ENCODE data around the gene TMEM171. TPM values are rescaled to one million over a fixed set of nuclear protein-coding genes. Genes with fewer than 3 reads are reported as not detected.

TMEM171 gene
- total RNA-seq, 1 experiment from 2014 or later = 5.4 TPM

- peaks cover 10 to 25% of the 10 kb centered on the region in 2 experiments for H3K4me1 ChIP-seq (ENCODE audit: control insufficient read depth in 1 of 2, insufficient read depth in 2 of 2, low read length in 2 of 2)
- no peaks in the 10 kb centered on the region for H4K20me1 ChIP-seq (ENCODE audit: insufficient read depth)
- H3K4me2 ChIP-seq (ENCODE audit: low read length) = peak overlapping the region; percentile 66
- ATAC-seq = peak; percentile 96
- H3K36me3 ChIP-seq (ENCODE audit: control insufficient read depth in 1 of 2, insufficient read depth in 2 of 2, low read length in 2 of 2) = no peaks in the 10 kb centered on the region
- no TSS peak for BruUV-seq (replicated peaks)
- H3K27ac ChIP-seq (ENCODE audit: low read depth, low read length) = no peak overlapping the region
- DNase-seq (ENCODE audit: low read depth, low spot score) = peak; percentile 59
- H2AFZ ChIP-seq (ENCODE audit: low read depth, low read length, poor library complexity, severe bottlenecking) = no peak overlapping the region
- H3K9me2 ChIP-seq (ENCODE audit: insufficient read depth) = no peaks in the 10 kb centered on the region
- RAD21 ChIA-PET (ENCODE audit: low non-redundant PET in 1 of 2, low total read pairs in 2 of 2, uncharacterized antibody in 2 of 2, unreplicated experiment in 2 of 2) = interaction anchor here in 1 of 2 experiments (0.6 kb wide), 1 partner anchor 382 kb away, joined by 3 read pairs; no protein-coding TSS in a partner anchor
- CTCF ChIA-PET = interaction anchor here (1.3 kb wide), 1 partner anchor 10 kb away, joined by 6 read pairs; no protein-coding TSS in a partner anchor
- intact Hi-C loops (cut with micrococcal nuclease) = no loop called here
- H3K4me3 ChIP-seq (replicated peaks in 1 of 2; ENCODE audit: low read depth in 1 of 2, low read length in 2 of 2) = peak overlapping the region in 1 of 2 experiments; percentile 36; a peak in 1 of 4 replicates
- no peaks in the 10 kb centered on the region for H3K79me2 ChIP-seq (ENCODE audit: insufficient read depth, low read length)
- TF ChIP-seq POLR2AphosphoS5 (IDR thresholded peaks at IDR 0.05; ENCODE audit: low read depth, low read length) (no peak), CEBPB (IDR thresholded peaks at IDR 0.05; ENCODE audit: low read depth) (no peak), EZH2 (IDR thresholded peaks at IDR 0.05) (no peak), EGR1 (IDR thresholded peaks at IDR 0.05; ENCODE audit: low read depth) (0 out of 2 replicates have a peak, but pooled peaks have one; percentile 12), SP1 (IDR thresholded peaks at IDR 0.05; ENCODE audit: low read depth) (peak; percentile 41; the same call in 1 of the 2 replicates), MAX (IDR thresholded peaks at IDR 0.05) (peak; percentile 69), JUND (IDR thresholded peaks at IDR 0.05) (peak; percentile 62; the same call in 1 of the 2 replicates), ZBTB33 (IDR thresholded peaks at IDR 0.05; ENCODE audit: extremely low read depth, insufficient replicate concordance, low read length) (no peak), REST (IDR thresholded peaks at IDR 0.05; ENCODE audit: low read depth) (no peak), FOSL1 (IDR thresholded peaks at IDR 0.05; ENCODE audit: low read depth) (peak; percentile 66), ZFX (IDR thresholded peaks at IDR 0.05) (no peak)
- no peaks in the 10 kb centered on the region for H3K9me3 ChIP-seq (ENCODE audit: control insufficient read depth in 1 of 2, insufficient read depth in 1 of 2, low read depth in 1 of 2, low read length in 2 of 2)
- peak overlapping the region; percentile 35 for H3K9ac ChIP-seq (ENCODE audit: low read length)
- POLR2A ChIA-PET = interaction anchor here (0.6 kb wide), 1 partner anchor 9 kb away, joined by 3 read pairs; no protein-coding TSS in a partner anchor
- H3K27me3 ChIP-seq (ENCODE audit: insufficient read depth, low read length) = no peaks in the 10 kb centered on the region
Measured at GRCh38 chr5:73093943-73094342, 26.4 kb upstream of the TMEM171 start.

All from HCT116 (cell line).